ENCODE measurements around the gene CRYBB1.
"Not testable (repeated sequence)": the region's sequence is repeated elsewhere in the genome, so short reads cannot be mapped to it uniquely, and the experiment has no call there.

The CRYBB1 gene

GRCh38 chr22:26616650-26617049, 1.2 kb downstream of the CRYBB1 start (continued):
- TF ChIP-seq CSRNP3 (CRISPR knock-in tag; IDR thresholded peaks at IDR 0.05), result no peak
- no peak for TF ChIP-seq RARB (CRISPR knock-in tag; IDR thresholded peaks at IDR 0.05)
- no peak for TF ChIP-seq SNAI2 (CRISPR knock-in tag; IDR thresholded peaks at IDR 0.05)
- no peak for TF ChIP-seq TOX (CRISPR knock-in tag; IDR thresholded peaks at IDR 0.05; ENCODE audit: borderline replicate concordance)
- TF ChIP-seq, protein P1, sequence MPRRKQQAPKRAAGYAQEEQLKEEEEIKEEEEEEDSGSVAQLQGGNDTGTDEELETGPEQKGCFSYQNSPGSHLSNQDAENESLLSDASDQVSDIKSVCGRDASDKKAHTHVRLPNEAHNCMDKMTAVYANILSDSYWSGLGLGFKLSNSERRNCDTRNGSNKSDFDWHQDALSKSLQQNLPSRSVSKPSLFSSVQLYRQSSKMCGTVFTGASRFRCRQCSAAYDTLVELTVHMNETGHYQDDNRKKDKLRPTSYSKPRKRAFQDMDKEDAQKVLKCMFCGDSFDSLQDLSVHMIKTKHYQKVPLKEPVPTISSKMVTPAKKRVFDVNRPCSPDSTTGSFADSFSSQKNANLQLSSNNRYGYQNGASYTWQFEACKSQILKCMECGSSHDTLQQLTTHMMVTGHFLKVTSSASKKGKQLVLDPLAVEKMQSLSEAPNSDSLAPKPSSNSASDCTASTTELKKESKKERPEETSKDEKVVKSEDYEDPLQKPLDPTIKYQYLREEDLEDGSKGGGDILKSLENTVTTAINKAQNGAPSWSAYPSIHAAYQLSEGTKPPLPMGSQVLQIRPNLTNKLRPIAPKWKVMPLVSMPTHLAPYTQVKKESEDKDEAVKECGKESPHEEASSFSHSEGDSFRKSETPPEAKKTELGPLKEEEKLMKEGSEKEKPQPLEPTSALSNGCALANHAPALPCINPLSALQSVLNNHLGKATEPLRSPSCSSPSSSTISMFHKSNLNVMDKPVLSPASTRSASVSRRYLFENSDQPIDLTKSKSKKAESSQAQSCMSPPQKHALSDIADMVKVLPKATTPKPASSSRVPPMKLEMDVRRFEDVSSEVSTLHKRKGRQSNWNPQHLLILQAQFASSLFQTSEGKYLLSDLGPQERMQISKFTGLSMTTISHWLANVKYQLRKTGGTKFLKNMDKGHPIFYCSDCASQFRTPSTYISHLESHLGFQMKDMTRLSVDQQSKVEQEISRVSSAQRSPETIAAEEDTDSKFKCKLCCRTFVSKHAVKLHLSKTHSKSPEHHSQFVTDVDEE (CRISPR knock-in tag; IDR thresholded peaks at IDR 0.05), result no peak
- TF ChIP-seq ZFP3 (CRISPR knock-in tag; IDR thresholded peaks at IDR 0.05), result no peak
- no peak for TF ChIP-seq PPARA (CRISPR knock-in tag; IDR thresholded peaks at IDR 0.05; ENCODE audit: borderline replicate concordance)
- no peak for TF ChIP-seq BACH2 (CRISPR knock-in tag; IDR thresholded peaks at IDR 0.05; ENCODE audit: borderline replicate concordance)

- TF ChIP-seq ZNF565 (CRISPR knock-in tag; conservative IDR thresholded peaks at IDR 0.05; ENCODE audit: low read depth) (no peak), ZNF8 (CRISPR knock-in tag; IDR thresholded peaks at IDR 0.05) (no peak), PPARA (CRISPR knock-in tag; IDR thresholded peaks at IDR 0.05; ENCODE audit: borderline replicate concordance) (no peak), RARB (CRISPR knock-in tag; IDR thresholded peaks at IDR 0.05) (no peak), ESRRG (CRISPR knock-in tag; IDR thresholded peaks at IDR 0.05) (no peak), TCF4 (CRISPR knock-in tag; IDR thresholded peaks at IDR 0.05; ENCODE audit: borderline replicate concordance) (no peak), ZNF70 (CRISPR knock-in tag; IDR thresholded peaks at IDR 0.05) (no peak), TOX (CRISPR knock-in tag; IDR thresholded peaks at IDR 0.05; ENCODE audit: borderline replicate concordance) (no peak), ZC3H10 (CRISPR knock-in tag; IDR thresholded peaks at IDR 0.05) (no peak), CSRNP3 (CRISPR knock-in tag; IDR thresholded peaks at IDR 0.05) (no peak)
- ATAC-seq, result no peak
These were observed 1.9 kb downstream of the CRYBB1 start for GRCh38 chr22:26615830-26616435.

GRCh38 chr22:26615149-26615548, 2.7 kb downstream of the CRYBB1 start:
- ATAC-seq, result no peak
- TF ChIP-seq CREB5 (CRISPR knock-in tag; IDR thresholded peaks at IDR 0.05; ENCODE audit: low read depth), result no peak

DNA sequence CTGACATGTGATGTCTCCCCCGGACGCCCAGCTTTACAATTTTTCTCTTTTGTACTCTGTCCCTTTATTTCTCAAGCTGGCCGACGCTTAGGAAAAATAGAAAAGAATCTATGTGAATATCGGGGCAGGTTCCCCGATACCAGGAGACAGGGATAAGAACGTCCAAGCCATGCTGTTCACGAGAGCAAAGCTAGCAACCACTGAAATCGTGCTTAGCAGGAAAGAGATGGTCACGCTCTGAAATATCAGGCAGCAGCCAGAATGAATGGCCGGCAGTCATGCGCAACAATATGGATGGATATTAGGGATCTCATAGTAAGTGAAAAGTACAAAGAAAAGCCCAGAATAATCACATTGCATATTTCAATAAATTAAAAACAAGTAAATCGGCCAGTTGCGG, 3.5 kb downstream of the CRYBB1 start:
- no peak for TF ChIP-seq BACH2 (CRISPR knock-in tag; IDR thresholded peaks at IDR 0.05; ENCODE audit: borderline replicate concordance)
- no peak for ATAC-seq

DNA sequence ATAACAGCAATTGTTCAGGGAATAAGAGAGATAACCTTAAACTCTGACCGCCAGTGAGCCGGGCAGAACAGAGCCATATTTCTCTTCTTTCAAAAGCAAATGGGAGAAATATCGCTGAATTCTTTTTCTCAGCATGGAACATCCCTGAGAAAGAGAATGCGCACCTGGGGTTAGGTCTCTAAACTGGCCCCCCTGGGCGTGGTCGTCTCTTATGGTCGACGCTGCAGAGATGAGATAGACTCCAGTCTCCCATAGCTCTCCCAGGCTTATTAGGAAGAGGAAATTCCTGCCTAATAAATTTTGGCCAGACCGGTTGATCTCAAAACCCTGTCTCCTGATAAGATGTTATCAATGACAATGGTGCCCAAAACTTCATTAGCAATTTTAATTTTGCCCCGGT, 4.1 kb downstream of the CRYBB1 start:
- not testable (repeated sequence) for ATAC-seq

DNA sequence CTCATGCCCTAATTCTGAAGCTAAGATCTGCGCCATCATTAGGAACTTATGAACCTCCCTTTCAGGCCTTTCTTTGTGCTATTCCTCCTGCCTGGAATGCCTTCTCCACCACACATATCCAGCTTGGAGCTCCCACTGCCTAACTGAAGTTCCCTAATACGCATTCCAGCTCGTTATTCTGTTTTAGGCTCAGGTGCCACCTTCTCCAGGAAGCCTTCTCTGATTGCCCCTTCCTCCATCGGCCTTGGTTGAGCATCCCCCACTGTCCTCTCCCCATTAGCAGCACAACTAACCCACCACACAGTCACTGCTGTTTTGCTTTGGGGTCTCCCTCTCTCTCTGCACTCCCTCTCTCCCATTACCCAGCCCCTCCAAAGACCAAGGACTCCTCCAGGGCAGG, 5.2 kb downstream of the CRYBB1 start:
- no peak for ATAC-seq
- TF ChIP-seq ISL1 (CRISPR knock-in tag; IDR thresholded peaks at IDR 0.05), result no peak
- no peak for TF ChIP-seq RARB (CRISPR knock-in tag; IDR thresholded peaks at IDR 0.05)
- no peak for TF ChIP-seq CREB5 (CRISPR knock-in tag; IDR thresholded peaks at IDR 0.05; ENCODE audit: low read depth)
- TF ChIP-seq PATZ1 (CRISPR knock-in tag; IDR thresholded peaks at IDR 0.05; ENCODE audit: borderline replicate concordance), result no peak
- TF ChIP-seq CSRNP3 (CRISPR knock-in tag; IDR thresholded peaks at IDR 0.05), result no peak
- no peak for TF ChIP-seq PPARA (CRISPR knock-in tag; IDR thresholded peaks at IDR 0.05; ENCODE audit: borderline replicate concordance)
